ENCODE results near the gene OR9Q2.

DNA sequence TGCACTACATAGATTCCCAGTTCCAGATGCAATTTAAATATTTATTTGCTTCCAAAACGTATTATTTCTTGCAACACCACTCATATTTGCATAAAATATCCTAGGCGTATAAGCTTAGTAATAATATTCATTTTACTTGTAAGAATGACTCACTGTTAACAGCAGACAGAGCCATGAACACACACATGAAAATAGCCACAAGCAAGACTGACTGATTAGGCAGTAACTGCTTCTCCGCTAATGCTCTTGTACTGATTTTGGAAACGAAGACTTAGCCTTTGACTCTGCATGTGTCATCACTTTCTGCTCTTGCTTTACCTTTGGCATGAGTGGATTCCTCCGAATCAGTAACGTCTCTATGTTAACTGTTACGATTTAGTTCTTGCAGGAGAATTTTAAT, 33.9 kb downstream of the OR9Q2 start:
- no peak for TF ChIP-seq CTCF (conservative IDR thresholded peaks at IDR 0.05)
- no peak for TF ChIP-seq ZFX (IDR thresholded peaks at IDR 0.05)
